Hypothalamus (tissue), 51 donors: ENCODE data around the gene YIF1A.

Experiments
- DNase-seq, 51 donors: peaks; one replicate each; lab custom pipeline; 2025; lab: John Stamatoyannopoulos, UW

Gene YIF1A, protein sequence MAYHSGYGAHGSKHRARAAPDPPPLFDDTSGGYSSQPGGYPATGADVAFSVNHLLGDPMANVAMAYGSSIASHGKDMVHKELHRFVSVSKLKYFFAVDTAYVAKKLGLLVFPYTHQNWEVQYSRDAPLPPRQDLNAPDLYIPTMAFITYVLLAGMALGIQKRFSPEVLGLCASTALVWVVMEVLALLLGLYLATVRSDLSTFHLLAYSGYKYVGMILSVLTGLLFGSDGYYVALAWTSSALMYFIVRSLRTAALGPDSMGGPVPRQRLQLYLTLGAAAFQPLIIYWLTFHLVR

DNA sequence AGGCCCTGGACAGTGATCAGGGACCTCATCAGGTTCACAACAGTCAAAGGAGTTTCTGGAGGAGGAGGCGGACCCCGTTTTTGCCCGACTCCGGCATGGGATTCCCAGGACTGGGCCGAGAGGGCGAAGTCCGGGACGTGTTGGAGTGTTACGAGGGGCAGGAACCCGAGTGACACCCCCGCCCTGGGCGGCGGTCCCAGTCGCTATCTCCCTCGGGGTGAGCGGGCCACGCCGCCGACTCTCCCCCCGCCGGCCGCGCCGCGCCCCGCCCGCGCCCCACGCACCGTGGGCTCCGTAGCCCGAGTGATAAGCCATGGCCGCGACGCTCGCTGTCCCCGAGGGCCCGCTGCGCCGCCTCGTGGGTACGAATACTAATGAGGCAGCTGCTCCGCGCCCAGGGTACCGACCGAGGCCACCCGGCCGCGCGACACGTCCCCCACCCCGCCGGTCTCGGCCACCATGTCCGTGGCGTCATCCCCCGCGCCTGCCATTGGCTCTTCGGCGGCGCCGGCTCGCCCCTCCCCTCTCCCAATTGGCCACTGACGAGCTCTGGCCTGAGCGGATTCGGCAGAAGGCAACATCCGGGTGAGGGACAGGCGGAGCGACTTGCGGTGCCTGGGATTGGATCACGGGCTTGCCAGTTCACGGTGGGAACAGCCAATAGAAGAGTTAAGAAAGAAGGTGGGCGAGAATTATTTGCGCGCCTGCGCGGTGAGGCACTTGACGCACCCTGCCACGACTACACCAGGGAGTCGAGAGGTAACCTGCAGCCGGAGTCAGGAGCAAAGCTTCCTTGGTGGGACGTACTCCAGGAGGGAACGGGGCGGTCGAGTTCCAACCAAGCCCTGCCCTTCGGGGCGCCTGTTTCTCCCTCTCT is at the start of gene YIF1A:
YIF1A (minus strand) TSS at position 473 of the 877 bp plus-strand sequence; CDS start at position 315, 158 bp downstream.
- peak; percentile 89 to 100 (median 99) for DNase-seq

DNA sequence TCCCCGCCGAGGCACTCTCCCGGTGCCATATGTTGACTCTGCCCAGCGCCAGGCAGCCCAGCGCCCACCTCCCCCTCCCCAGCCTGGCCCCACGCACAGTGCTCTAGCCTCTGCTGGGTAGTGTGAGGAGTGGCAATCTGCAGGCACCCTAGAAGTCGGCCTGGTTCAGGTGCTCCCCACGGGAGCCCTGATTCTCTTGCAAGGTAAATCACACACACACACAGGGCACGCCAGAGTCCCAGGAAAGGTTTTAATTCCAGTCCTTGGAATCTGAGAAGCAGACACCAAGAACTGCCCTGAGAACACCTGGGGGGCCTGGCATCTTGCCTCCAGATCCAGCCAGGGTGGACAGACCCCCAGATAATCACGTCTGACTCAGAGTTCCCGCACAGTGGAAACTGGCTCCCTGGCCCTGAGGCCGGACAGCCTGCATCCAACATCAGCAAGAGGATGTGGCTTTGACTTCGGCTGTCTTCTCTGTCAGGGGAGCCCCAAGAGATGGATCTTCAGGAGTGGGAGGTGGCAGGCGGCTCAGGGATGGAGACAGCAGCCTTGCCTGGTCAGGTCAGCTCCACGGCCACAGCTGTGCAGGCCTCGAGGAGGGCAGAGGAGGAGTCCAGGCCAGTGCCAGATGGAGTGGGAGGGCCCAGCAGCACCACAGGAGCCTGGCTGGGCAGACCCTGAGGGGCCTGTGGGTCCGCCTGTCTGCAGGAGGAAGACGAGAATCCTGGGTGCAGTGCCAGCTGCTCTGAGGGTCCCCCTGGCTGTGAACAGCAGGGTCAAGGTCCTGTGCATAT is 48.4 kb upstream of the YIF1A start:
- no peak for DNase-seq

DNA sequence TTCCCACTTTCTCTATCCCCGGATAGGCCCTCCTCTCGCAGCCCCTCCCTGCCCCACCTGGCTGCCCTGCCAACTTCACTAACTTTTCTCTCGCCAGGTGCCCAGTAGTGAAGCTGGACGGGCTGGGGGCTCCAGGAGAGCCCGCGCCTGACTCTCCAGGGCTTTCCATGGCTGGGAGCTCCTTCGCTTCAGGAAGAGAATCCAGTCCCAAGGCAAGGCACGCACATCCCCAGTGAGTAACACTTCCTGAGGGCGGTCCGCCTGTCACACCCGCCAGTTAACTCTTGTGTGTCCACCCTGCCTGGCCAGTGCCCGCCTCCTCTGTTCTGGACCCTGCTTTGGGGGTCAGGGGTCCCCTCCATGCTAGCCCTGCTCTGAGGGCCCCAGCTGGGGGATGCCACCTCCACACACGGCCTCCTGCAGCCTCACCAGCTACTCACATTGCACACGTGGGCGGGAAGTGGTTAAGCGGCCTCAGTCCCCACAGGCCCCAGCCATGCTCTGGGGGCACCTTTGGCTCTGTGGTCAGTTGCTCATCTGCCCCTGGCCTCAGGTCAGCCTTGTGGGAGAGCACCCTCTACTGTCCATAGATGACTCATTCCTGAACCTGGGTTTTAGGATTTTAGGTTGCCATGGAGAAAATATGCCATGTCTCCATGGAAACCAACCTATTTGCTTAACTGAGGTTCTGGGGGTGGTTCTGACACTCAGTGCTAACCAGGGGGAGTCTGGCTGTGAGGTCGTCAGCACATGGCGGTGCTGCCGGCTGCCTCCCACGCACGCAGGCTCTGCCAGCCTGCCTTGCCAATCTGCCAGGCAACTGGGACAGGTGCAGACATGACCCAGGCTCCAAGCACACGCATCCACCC is 47.5 kb upstream of the YIF1A start, which contains the start of gene RIN1:
RIN1 (minus strand) TSS at position 201 of the 869 bp plus-strand sequence; CDS start at position 169, 32 bp downstream.
- DNase-seq: peak in 25 of 51 donors; percentile 8 to 85 (median 45)

GRCh38 chr11:66335531-66336233 is 46.7 kb upstream of the YIF1A start:
- peak in 1 of 51 donors; percentile 32 for DNase-seq

GRCh38 chr11:66334605-66335442 is 45.9 kb upstream of the YIF1A start:
- no peak for DNase-seq

DNA sequence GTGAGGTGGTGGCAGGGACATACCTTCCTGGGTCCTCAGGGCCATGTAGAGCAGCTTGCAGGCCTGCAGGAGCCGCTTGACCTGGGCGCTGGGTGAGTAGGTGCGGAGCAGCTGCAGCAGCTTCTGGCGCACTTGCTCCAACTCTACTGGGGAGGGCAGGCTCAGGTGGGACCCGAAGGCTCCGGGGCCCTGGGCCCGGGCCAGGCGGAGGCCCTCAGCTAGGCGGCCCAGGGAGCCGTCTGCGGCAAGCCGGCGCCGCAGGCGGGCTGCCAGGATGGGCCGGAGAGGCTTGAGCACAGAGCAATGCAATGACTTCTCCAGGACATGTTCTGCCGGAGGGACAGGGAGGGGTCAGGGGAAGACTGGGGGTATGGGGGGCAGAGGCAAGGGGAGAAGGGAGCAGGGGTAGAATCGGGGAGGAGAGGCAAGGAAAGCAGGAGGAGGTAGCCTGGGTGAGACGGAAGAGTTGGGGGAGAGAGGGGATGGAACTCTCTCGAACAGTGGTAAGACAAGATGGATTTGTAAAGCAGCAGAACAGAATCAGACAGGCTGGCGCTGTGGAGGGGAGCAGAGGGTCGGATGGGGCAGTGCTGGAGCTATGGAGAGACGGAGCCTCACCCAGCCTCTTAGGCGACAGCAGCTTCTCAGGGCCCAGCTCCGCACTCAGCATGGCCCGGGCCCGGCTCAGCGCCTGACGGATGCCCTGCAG is 45.1 kb upstream of the YIF1A start:
- DNase-seq: no peak

DNA sequence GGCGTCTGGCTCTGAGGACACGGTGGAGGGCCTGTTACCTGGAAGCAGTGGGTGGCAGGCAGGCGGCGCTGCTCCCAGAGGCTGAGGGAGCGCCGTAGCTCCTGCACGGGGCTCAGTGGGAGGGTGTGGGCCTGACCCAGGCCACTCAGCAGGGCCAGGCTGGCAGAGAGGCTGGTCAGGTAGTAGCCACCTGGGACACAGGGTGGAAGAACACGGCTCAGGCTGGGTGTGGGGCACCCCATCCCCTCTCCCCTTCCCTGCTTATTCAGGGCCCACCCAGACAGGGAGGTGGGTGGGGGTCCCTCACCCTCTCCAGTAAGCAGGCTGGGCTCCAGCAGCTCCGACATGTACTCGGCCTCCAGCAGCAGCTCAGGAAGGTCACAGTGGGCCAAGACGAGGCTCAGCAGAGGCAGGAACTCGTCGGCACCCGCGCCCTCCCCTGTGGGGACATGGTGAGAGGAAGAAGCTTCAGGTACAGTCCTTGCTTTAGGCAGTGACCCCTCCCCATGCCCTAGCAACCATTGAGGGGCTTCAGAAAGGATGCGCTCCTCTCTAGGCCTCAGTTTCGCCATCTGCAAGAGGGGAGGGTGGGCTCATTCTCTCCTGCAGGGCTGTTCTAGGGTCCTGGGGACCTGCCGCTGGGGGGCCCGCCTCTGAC is 44.4 kb upstream of the YIF1A start:
- DNase-seq: no peak

- no peak for DNase-seq
Measured at GRCh38 chr11:66332371-66333219, 43.7 kb upstream of the YIF1A start.

DNA sequence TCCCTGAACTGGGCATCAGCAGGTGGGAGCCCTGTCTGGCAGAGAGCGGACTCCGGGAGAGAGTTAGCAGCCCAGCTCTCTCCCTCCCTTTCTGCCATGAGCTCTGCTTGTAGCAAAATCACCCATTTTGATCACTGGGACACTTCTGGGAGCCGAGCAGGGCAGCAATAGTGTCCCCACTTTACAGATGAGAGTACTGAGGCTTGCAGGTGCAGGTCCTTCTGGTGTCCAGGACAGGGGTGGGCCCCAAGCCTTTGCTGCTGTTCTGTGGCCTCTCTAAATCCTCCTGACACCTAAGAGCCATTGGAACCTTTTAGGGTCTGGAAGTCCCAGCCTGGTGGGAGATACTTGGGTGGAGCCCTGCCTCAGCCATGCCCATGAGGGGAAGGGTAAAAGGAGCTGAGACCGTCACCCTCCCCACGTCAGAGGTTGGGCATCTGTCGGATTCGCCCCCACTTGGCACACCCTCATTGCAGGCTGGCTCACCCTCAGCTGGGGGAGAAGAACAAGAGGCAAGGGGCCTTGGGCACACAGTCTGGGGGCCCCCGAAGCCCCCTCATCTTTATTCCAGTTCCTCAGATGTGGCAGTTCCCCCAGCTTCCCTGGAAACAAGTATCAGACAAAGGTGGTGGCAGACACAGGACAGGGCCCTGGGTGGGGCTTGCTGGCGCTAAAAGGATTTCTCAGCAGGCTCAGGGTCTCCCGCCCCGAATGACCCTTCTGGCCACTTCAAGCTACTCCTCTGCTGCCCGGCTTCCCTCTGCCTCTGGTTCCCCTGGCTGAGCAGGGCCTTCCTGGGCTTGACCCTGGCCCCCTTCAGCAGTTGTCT is 42.8 kb upstream of the YIF1A start:
- DNase-seq: no peak

DNA sequence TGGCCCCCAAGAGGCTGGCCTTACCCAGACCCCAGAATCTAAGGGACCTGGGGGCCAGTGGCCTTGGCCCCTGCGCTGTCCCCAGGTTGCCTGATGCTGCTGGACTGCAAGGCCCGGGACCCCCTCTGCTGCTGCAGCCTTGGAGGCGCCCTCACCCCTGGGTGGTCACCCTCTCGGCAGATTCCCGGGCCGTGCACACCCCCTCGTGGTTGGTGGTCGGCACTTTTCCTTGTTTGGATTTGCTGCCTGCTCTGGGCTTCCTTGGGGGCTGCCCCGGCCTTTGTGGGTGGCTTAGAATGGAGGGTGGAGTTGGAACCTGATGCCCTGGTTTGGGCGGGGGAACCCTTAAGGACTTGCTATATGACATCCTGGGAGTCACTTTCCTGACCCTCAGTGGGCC is 42.0 kb upstream of the YIF1A start:
- no peak for DNase-seq

GRCh38 chr11:66329165-66329673 is 40.3 kb upstream of the YIF1A start:
- no peak for DNase-seq

- DNase-seq: peak in 46 of 51 donors; percentile 22 to 82 (median 58)
Measured at GRCh38 chr11:66328302-66329144, 39.6 kb upstream of the YIF1A start.

GRCh38 chr11:66328031-66328301 is 39.0 kb upstream of the YIF1A start:
- no peak for DNase-seq
